Suprapubic skin (tissue), 4 donors: ENCODE results near the gene TEAD1. TPM values are rescaled to one million over a fixed set of nuclear protein-coding genes. Genes with fewer than 3 reads are reported as not detected.
A peak's percentile ranks its signal among the peaks of the same experiment; 100 is the strongest.

Source experiments
- DNase-seq, 2 donors: peaks; one replicate each; pipeline ENCODE4 v3.0.0-alpha.2; 2019; ENCODE audit warnings: low spot score in 2 of 2
- H3K27ac ChIP-seq: fragments of 200-600 bp; sonication (generic); one replicate; pipeline ENCODE4 v1.5.1; 2019
- H3K27me3 ChIP-seq: fragments of 200-600 bp; sonication (generic); one replicate; pipeline ENCODE4 v1.5.1; 2019
- H3K36me3 ChIP-seq: fragments of 200-600 bp; sonication (generic); one replicate; pipeline ENCODE4 v1.5.1; 2019
- H3K4me1 ChIP-seq: fragments of 200-600 bp; sonication (generic); one replicate; pipeline ENCODE4 v1.5.1; 2019
- H3K4me3 ChIP-seq: fragments of 200-600 bp; sonication (generic); one replicate; pipeline ENCODE4 v1.5.1; 2019; ENCODE audit warnings: mild to moderate bottlenecking
- H3K9me3 ChIP-seq: fragments of 200-600 bp; sonication (generic); one replicate; pipeline ENCODE4 v1.5.1; 2019
- CTCF ChIP-seq, 2 donors: fragments of 200-600 bp in 1 of 2; fragments of 450-650 bp in 1 of 2; sonication (generic) in 1 of 2; IDR thresholded peaks; one replicate each; pipeline ENCODE4 v1.5.1; 2016 to 2019; ENCODE audit warnings: antibody characterized with exemption in 2 of 2, mild to moderate bottlenecking in 1 of 2, moderate library complexity in 1 of 2
- EP300 ChIP-seq: sonication (generic); formaldehyde crosslinking; IDR thresholded peaks from one replicate; pipeline ENCODE4 v1.6.1; 2017; ENCODE audit warnings: antibody characterized with exemption
- POLR2A ChIP-seq, 2 donors: fragments of 450-650 bp; IDR thresholded peaks; one replicate each; pipeline ENCODE4 v1.6.1; 2017; ENCODE audit warnings: antibody characterized with exemption in 2 of 2, mild to moderate bottlenecking in 2 of 2, moderate library complexity in 2 of 2
- POLR2AphosphoS5 ChIP-seq, 3 donors: sonication (generic); formaldehyde crosslinking; IDR thresholded peaks; one replicate each; pipeline ENCODE4 v1.6.1; 2017; ENCODE audit warnings: antibody characterized with exemption in 3 of 3
- WGBS: methylation state at CpG from one replicate; pipeline ENCODE4 v1.1.5; 2018; 5-methylcytosine and 5-hydroxymethylcytosine counted together
- total RNA-seq, 4 donors: library from RNA; depleted of rRNA; stranded (reverse); fragments of >200 nt; gene quantifications; one replicate each; pipeline ENCODE4 v1.1.0, GENCODE V29; 2016

The TEAD1 gene
- total RNA-seq, 4 donors from 2014 or later, result 60.3 to 84.8 (median 72.4) TPM

DNA sequence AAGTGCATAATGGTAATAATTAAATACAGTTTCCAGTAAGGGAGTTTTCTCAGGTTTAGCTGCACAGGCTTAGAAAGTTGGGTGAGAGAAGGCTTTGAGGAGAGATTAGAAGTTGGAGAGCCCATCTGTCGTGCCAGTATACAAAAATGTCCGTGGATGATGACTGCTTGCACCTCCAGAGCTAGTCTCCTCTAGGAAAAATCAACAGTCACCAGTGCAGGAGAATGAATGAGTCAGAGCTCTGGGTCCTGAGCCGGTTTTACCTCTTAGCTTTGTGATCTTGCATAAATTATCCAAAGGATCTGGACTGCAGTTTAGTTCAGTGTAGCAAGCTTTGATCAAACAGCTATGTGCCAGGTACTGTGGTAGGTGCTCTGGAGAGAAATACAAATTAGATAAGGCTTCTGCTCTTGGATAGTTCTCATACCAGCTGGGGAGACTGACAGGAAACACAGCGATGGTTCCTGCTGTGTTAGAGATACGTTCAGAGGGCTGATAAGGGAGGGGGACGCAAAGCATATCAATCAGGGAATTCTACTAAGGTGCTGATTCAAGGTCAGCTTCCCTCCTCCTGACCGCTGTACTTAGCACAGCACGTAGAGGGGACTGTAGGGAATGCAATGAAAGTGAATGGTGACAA, 125.9 kb downstream of the TEAD1 start:
- H3K27ac ChIP-seq, result peak overlapping the region; percentile 27
- H3K36me3 ChIP-seq, result no peaks in the 10 kb centered on the region
- H3K9me3 ChIP-seq, result no peaks in the 10 kb centered on the region
- TF ChIP-seq EP300, result no peak
- no peak for TF ChIP-seq POLR2A (IDR thresholded peaks at IDR 0.05)
- no peak for TF ChIP-seq POLR2AphosphoS5 (IDR thresholded peaks at IDR 0.05)
- no peak for TF ChIP-seq CTCF (IDR thresholded peaks at IDR 0.05)
- H3K27me3 ChIP-seq, result no peaks in the 10 kb centered on the region
- H3K4me3 ChIP-seq, result no peak overlapping the region
- 42% methylated on average over 8 of the region's 8 CpGs for WGBS
- no peak for DNase-seq
- H3K4me1 ChIP-seq, result peaks cover 59% of the 10 kb centered on the region

DNA sequence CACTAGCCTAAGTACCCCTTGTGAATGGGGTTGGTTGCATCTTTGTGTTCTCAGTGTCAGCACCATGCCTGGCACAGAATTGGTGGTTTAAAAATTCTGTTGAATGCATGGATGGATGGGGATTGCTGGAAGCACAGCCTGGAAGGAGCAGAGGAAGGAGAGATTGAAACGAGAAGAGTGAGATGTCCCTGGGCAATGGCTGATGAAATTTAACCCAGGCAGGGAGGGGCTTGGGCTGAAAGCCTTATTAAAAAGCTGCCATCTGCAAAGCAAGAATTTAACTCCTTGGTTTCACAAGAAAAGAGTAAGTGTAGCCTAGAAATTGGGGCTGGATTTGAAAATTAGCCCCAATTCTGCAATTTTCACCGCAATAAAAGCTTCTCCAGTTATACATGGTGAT, 126.7 kb downstream of the TEAD1 start:
- no peak for DNase-seq
- no peaks in the 10 kb centered on the region for H3K27me3 ChIP-seq
- H3K9me3 ChIP-seq, result no peaks in the 10 kb centered on the region
- TF ChIP-seq CTCF (IDR thresholded peaks at IDR 0.05) (no peak), POLR2A (IDR thresholded peaks at IDR 0.05) (no peak), EP300 (no peak), POLR2AphosphoS5 (IDR thresholded peaks at IDR 0.05) (no peak)
- peak overlapping the region; percentile 27 for H3K27ac ChIP-seq
- H3K4me1 ChIP-seq, result peaks cover 64% of the 10 kb centered on the region
- 56% methylated on average over 2 of the region's 2 CpGs for WGBS
- no peaks in the 10 kb centered on the region for H3K36me3 ChIP-seq
- H3K4me3 ChIP-seq, result no peak overlapping the region

GRCh38 chr11:12801976-12802375, 127.8 kb downstream of the TEAD1 start:
- 88% methylated on average over 1 of the region's 1 CpG for WGBS
- H3K4me1 ChIP-seq, result peaks cover 73% of the 10 kb centered on the region
- H3K36me3 ChIP-seq, result no peaks in the 10 kb centered on the region
- DNase-seq, result no peak
- no peaks in the 10 kb centered on the region for H3K9me3 ChIP-seq
- H3K4me3 ChIP-seq, result no peak overlapping the region
- TF ChIP-seq EP300 (no peak), POLR2AphosphoS5 (IDR thresholded peaks at IDR 0.05) (no peak), POLR2A (IDR thresholded peaks at IDR 0.05) (no peak), CTCF (IDR thresholded peaks at IDR 0.05) (no peak)
- H3K27ac ChIP-seq, result no peak overlapping the region
- H3K27me3 ChIP-seq, result no peaks in the 10 kb centered on the region

DNA sequence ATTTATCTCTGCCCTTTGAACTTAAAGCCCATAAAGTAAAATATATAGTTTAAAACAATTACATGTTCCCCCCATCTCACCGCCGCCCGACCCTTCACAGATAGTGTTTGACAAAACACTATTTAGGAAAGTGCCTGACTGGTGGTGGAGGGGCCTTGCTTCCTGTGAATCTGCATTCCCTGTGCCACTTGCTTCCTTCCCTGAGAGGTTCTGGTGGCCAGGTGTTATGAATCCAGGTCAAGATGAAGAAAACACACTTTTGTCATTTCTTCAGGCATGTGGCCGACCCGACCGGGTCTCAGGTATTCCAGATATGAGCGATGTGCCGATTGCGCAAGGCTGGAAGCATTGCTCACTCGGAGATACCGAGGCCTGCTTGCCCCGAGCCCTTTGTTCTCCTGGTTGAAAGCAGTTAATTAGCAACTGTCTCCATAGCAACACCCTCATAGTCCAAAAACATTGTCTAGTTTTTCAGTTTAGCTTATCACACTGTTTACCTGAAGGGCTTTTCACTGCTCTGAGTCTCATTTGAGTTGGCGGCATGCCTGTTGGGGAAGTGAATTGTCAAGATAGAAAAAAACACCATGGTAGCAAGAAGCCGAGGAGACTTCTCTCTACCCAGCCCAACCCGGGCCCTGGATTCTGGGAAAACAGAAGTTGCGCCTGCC, 128.3 kb downstream of the TEAD1 start:
- Histone ChIP-seq H3K27me3 (no peaks in the 10 kb centered on the region), H3K4me1 (peaks cover 73% of the 10 kb centered on the region), H3K4me3 (no peak overlapping the region), H3K36me3 (no peaks in the 10 kb centered on the region), H3K9me3 (no peaks in the 10 kb centered on the region), H3K27ac (peak overlapping the region; percentile 44)
- 47% methylated on average over 16 of the region's 16 CpGs for whole genome bisulfite sequencing
- no peak for DNase-seq
- no peak for TF ChIP-seq EP300
- TF ChIP-seq POLR2AphosphoS5 (IDR thresholded peaks at IDR 0.05), result peak in 1 of 3 donors; percentile 38

- no peak for DNase-seq
- no peak for TF ChIP-seq EP300
- TF ChIP-seq CTCF (IDR thresholded peaks at IDR 0.05), result no peak
- TF ChIP-seq POLR2A (IDR thresholded peaks at IDR 0.05), result no peak
- H3K27ac ChIP-seq, result peak overlapping the region; percentile 44
- H3K4me1 ChIP-seq, result peaks cover 70% of the 10 kb centered on the region
- H3K36me3 ChIP-seq, result no peaks in the 10 kb centered on the region
- no peaks in the 10 kb centered on the region for H3K27me3 ChIP-seq
- H3K9me3 ChIP-seq, result no peaks in the 10 kb centered on the region
- 54% methylated on average over 7 of the region's 7 CpGs for WGBS
- H3K4me3 ChIP-seq, result no peak overlapping the region
These were observed 129.0 kb downstream of the TEAD1 start for GRCh38 chr11:12803086-12803826.
